ENCODE results near the gene LINC01488. TPM values are rescaled to one million over a fixed set of nuclear protein-coding genes. Genes with fewer than 3 reads are reported as not detected.

Gene LINC01488
- total RNA-seq, 1 donor from 2014 or later, result not detected

GRCh38 chr11:69451289-69451688 is 30.2 kb upstream of the LINC01488 start:
- DNase-seq (ENCODE audit: low spot score), result no peak
- peaks cover 12% of the 10 kb centered on the region for H3K27me3 Mint-ChIP-seq (ENCODE audit: unreplicated experiment)
- H3K9me3 Mint-ChIP-seq (ENCODE audit: unreplicated experiment), result no peaks in the 10 kb centered on the region
- no peak for TF ChIP-seq CTCF (IDR thresholded peaks at IDR 0.05; ENCODE audit: unreplicated experiment)
- peak overlapping the region; percentile 45 for H3K27ac Mint-ChIP-seq (ENCODE audit: unreplicated experiment)
- peaks cover 41% of the 10 kb centered on the region for H3K4me1 Mint-ChIP-seq (ENCODE audit: unreplicated experiment)
- H3K36me3 Mint-ChIP-seq (ENCODE audit: low read depth, unreplicated experiment), result peaks cover 4% of the 10 kb centered on the region
- no peak overlapping the region for H3K4me3 Mint-ChIP-seq (ENCODE audit: unreplicated experiment)

DNA sequence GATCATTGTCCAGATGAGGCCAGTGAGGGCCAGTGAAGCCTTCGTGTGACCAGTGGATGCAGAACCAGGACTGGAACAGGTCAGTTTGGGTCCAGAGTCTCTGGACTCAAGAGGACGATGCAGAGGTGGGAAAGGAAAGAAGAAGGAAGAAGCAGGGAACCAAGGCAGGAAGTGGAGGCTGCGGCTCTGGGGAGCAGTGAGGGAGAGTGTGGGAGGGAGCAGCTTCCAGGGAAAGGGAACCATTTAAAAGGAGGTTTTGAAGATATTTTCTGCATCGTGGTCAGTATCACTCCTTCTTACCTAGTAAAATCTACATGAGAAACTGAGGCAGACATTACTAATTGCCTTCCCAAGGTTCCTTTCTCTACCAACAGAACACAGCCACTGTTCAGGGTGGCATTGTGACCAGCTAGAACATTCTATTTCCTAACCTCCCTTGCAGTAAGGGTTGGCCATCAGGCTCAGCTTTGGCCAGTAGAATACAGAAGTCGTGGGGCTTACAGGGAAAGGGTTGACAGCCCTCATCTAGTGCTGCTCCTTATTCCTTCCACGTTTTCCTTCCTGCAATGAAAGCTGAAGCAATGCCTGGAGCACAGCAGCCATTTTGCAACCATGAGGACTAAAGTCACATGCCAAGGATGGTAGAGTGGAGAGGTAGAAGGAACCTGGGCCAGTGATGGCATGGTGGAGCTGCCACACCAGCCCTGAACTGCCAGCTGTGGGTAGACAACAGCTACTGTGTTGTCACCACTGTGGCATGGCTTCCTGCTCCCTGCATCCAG is 29.1 kb upstream of the LINC01488 start:
- H3K4me3 Mint-ChIP-seq (ENCODE audit: unreplicated experiment), result no peak overlapping the region
- no peak for DNase-seq (ENCODE audit: low spot score)
- no peak overlapping the region for H3K27ac Mint-ChIP-seq (ENCODE audit: unreplicated experiment)
- peaks cover 37% of the 10 kb centered on the region for H3K4me1 Mint-ChIP-seq (ENCODE audit: unreplicated experiment)
- no peaks in the 10 kb centered on the region for H3K9me3 Mint-ChIP-seq (ENCODE audit: unreplicated experiment)
- no peak for TF ChIP-seq CTCF (IDR thresholded peaks at IDR 0.05; ENCODE audit: unreplicated experiment)
- H3K36me3 Mint-ChIP-seq (ENCODE audit: low read depth, unreplicated experiment), result peaks cover 4% of the 10 kb centered on the region
- peaks cover 10% of the 10 kb centered on the region for H3K27me3 Mint-ChIP-seq (ENCODE audit: unreplicated experiment)

- Mint-ChIP-seq H3K4me1 (ENCODE audit: unreplicated experiment) (peaks cover 30% of the 10 kb centered on the region), H3K9me3 (ENCODE audit: unreplicated experiment) (no peaks in the 10 kb centered on the region)
- no peak for DNase-seq (ENCODE audit: low spot score)
Observed at GRCh38 chr11:69453151-69453550, 28.3 kb upstream of the LINC01488 start.

DNA sequence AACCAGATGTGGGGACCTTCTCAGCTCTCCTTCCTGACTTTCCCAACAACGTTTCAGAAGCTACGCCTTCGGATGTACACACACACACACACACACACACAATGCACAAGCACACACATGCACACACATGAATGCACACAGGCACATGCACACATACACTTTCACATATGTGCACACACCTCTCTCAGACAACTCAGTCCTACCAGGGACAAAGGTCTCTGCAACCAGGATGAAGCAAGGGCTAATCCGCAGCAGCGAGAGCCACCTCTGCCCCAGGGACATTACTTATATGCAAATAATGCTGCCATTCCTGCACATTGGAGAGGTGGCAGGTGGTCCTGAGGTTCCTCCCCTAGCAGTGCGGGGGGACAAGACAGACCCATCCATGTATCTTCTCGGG is 27.4 kb upstream of the LINC01488 start:
- Mint-ChIP-seq H3K4me1 (ENCODE audit: unreplicated experiment) (peaks cover 24% of the 10 kb centered on the region), H3K4me3 (ENCODE audit: unreplicated experiment) (no peak overlapping the region), H3K27me3 (ENCODE audit: unreplicated experiment) (peaks cover 8% of the 10 kb centered on the region), H3K36me3 (ENCODE audit: low read depth, unreplicated experiment) (peaks cover 4% of the 10 kb centered on the region), H3K27ac (ENCODE audit: unreplicated experiment) (no peak overlapping the region), H3K9me3 (ENCODE audit: unreplicated experiment) (no peaks in the 10 kb centered on the region)
- DNase-seq (ENCODE audit: low spot score), result no peak
- no peak for TF ChIP-seq CTCF (IDR thresholded peaks at IDR 0.05; ENCODE audit: unreplicated experiment)

More at GRCh38 chr11:69453151-69453550, 28.3 kb upstream of the LINC01488 start:
- Mint-ChIP-seq H3K36me3 (ENCODE audit: low read depth, unreplicated experiment) (peaks cover 4% of the 10 kb centered on the region), H3K4me3 (ENCODE audit: unreplicated experiment) (no peak overlapping the region), H3K27ac (ENCODE audit: unreplicated experiment) (no peak overlapping the region), H3K27me3 (ENCODE audit: unreplicated experiment) (peaks cover 10% of the 10 kb centered on the region)
- TF ChIP-seq CTCF (IDR thresholded peaks at IDR 0.05; ENCODE audit: unreplicated experiment), result no peak

- Mint-ChIP-seq H3K27me3 (ENCODE audit: unreplicated experiment) (peaks cover 4% of the 10 kb centered on the region), H3K4me1 (ENCODE audit: unreplicated experiment) (peaks cover 12% of the 10 kb centered on the region), H3K9me3 (ENCODE audit: unreplicated experiment) (no peaks in the 10 kb centered on the region), H3K4me3 (ENCODE audit: unreplicated experiment) (no peak overlapping the region), H3K36me3 (ENCODE audit: low read depth, unreplicated experiment) (peaks cover 8% of the 10 kb centered on the region), H3K27ac (ENCODE audit: unreplicated experiment) (no peak overlapping the region)
- no peak for TF ChIP-seq CTCF (IDR thresholded peaks at IDR 0.05; ENCODE audit: unreplicated experiment)
- DNase-seq (ENCODE audit: low spot score), result no peak
Observed at GRCh38 chr11:69455969-69456368, 25.5 kb upstream of the LINC01488 start.

All from endothelial cell (in vitro differentiated cells).